Transverse colon (tissue), 3 donors: ENCODE data around the gene UHRF1.
"Not testable (repeated sequence)": the region's sequence is repeated elsewhere in the genome, so short reads cannot be mapped to it uniquely, and the experiment has no call there.

Experiments
- POLR2A ChIP-seq: fragments of 450-650 bp; IDR thresholded peaks from one replicate; pipeline ENCODE4 v1.6.1; 2016; ENCODE audit warnings: antibody characterized with exemption, mild to moderate bottlenecking, moderate library complexity
- TF ChIP-seq, protein P1 (sequence below), 5 experiments: fragments of 200-600 bp in 3 of 5; fragments of 450-650 bp in 2 of 5; sonication (generic) in 3 of 5; IDR thresholded peaks; 1 replicate in 2 of 5; 2 replicates in 3 of 5; pipeline ENCODE4 v1.5.1; 2016 to 2017; ENCODE audit warnings: antibody characterized with exemption in 5 of 5, inconsistent platforms in 3 of 5, mild to moderate bottlenecking in 2 of 5, moderate library complexity in 1 of 5

DNA sequence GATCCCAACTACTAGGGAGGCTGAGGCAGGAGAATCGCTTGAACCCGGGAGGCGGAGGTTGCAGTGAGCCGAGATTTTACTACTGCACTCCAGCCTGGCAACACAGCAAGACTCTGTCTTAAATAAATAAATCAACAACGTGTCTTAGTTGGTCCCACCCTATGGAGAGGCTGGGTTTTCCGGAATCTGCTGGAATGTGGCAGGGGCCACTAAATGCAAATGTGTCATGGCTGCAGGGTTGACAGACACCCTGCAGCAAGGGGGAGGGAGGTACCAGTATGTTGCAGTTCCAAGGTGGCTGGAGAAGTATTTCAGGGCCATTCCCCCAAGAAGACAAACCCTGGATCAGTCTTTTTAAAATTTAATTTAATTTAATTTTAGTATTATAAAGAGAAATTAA, 21.5 kb upstream of the UHRF1 start:
- TF ChIP-seq, protein P1, sequence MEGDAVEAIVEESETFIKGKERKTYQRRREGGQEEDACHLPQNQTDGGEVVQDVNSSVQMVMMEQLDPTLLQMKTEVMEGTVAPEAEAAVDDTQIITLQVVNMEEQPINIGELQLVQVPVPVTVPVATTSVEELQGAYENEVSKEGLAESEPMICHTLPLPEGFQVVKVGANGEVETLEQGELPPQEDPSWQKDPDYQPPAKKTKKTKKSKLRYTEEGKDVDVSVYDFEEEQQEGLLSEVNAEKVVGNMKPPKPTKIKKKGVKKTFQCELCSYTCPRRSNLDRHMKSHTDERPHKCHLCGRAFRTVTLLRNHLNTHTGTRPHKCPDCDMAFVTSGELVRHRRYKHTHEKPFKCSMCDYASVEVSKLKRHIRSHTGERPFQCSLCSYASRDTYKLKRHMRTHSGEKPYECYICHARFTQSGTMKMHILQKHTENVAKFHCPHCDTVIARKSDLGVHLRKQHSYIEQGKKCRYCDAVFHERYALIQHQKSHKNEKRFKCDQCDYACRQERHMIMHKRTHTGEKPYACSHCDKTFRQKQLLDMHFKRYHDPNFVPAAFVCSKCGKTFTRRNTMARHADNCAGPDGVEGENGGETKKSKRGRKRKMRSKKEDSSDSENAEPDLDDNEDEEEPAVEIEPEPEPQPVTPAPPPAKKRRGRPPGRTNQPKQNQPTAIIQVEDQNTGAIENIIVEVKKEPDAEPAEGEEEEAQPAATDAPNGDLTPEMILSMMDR (IDR thresholded peaks at IDR 0.05), result not testable (repeated sequence)
- TF ChIP-seq POLR2A, result not testable (repeated sequence)
